ENCODE measurements around the gene TOMM20.
"Not testable (repeated sequence)": the region's sequence is repeated elsewhere in the genome, so short reads cannot be mapped to it uniquely, and the experiment has no call there.

TOMM20 gene

GRCh38 chr1:235100194-235100772 lies 28.4 kb downstream of the TOMM20 start:
- no peak for DNase-seq

DNA sequence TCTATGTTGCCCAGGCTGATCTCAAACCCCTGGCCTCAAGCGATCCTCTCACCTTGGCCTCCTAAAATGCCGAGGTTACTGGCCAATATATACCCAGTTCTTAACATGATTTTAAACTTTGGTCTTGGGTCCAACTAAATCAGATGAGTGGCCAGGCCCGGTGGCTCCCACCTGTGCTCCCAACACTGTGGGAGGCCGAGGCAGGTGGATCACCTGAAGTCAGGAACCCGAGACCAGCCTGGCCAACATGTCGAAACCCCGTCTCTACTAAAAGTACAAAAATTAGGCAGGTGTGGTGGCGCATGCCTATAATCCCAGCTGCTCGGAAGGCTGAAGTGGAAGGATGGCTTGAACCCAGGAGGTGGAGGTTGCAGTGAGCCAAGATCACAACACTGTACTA lies 29.6 kb downstream of the TOMM20 start:
- no peak for DNase-seq

- DNase-seq: no peak
Observed at GRCh38 chr1:235098547-235098946, 30.1 kb downstream of the TOMM20 start.

GRCh38 chr1:235097501-235097900 lies 31.1 kb downstream of the TOMM20 start:
- DNase-seq: not testable (repeated sequence)

DNA sequence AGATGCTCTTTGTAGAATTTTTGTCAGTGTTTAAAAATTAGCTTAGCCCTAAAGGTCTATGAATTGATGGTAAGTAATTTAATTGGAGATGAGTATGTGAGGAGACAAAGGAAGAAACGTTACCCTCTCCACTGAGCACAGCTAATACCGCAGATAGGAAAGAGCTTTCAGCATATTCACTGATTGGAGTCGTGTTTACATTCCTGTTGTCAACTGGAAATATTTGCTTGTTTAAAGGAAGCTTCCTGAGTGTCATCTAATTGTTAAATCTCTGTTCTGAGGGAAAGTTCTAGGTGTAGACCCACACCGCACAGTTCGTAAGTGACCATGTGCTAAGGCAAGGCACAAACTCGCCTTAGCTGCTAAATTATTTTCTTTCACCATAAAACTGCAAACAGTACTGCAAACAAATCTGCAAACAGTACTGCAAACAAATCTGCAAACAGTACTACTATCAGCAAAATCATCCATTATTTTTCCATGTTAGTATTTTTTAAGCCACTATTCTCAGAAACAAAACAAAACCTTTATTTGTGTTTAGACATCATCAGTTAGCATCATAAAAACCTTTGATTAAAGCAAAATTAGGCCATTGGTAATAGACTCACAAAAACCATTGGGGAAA lies 32.6 kb downstream of the TOMM20 start:
- DNase-seq: no peak

DNA sequence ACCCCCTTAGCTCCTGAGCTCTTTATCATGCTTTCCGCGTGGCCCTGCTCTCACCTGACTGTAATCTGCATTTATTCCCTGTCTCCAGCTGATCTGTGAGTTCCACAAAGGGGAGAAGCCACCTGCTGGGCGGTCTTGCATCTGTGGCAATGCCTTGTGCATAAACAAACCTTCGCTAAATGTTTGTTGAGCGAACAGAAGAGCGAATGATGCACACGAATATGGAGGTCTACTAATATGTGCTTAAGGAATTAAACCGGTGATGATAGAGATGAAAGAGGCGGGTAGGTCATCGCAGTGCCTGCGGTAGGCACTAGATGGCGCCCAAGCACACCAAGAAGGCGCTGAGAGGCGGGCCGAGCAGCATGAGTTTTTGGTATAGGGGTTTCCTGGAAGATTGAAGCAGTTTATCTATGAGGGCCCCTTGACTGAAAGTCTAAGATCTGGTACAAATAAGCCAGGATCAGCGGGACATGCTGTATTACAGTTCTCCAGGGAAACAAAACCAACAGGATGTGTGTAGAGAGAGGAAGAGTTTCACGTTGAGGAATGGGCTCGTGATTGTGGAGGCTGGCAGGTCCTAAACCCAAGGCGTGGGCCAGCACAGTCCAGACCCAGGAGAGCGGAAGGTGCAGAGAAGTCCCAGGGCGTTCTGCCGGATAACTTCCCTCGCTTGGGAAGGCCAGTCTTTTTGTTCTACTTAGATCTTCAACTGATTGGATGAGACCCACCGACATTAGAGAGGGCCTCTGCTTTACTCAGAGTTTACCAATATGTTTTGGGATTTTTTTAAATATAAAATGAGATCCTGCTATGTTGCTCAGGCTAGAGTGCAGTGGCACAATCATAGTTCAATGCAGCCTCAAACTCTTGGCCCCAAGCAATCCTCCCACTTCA lies 34.7 kb downstream of the TOMM20 start:
- DNase-seq: peak; percentile 76

- no peak for DNase-seq
Observed at GRCh38 chr1:235093013-235093695, 35.5 kb downstream of the TOMM20 start.

GRCh38 chr1:235092415-235092814 lies 36.2 kb downstream of the TOMM20 start:
- DNase-seq: not testable (repeated sequence)

- not testable (repeated sequence) for DNase-seq
Observed at GRCh38 chr1:235092045-235092406, 36.6 kb downstream of the TOMM20 start.

GRCh38 chr1:235091319-235092044 lies 37.2 kb downstream of the TOMM20 start:
- DNase-seq: not testable (repeated sequence)

GRCh38 chr1:235090406-235091069 lies 38.1 kb downstream of the TOMM20 start:
- no peak for DNase-seq

GRCh38 chr1:235088907-235089306 lies 39.7 kb downstream of the TOMM20 start:
- DNase-seq: no peak

- DNase-seq: no peak
Observed at GRCh38 chr1:235088430-235088829, 40.2 kb downstream of the TOMM20 start.

DNA sequence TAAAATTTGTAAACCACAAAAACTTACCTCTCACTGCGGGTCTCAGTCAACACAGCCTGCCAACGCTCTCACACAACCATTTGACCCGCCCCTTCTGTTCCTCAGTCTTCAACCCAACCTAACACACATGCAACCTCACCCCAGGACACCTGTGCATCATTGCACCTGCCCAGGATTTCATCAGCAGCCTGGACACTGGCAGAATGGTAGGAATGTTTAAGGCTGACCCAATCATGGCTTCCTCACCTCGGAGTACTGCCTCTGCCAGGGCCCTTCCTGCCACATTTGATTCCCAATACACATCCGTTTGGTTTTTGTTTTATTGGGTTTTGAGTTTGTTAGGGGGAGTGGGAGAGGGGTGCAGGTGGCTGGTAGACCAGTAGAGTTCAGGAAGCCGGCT lies 40.7 kb downstream of the TOMM20 start:
- DNase-seq: no peak

DNA sequence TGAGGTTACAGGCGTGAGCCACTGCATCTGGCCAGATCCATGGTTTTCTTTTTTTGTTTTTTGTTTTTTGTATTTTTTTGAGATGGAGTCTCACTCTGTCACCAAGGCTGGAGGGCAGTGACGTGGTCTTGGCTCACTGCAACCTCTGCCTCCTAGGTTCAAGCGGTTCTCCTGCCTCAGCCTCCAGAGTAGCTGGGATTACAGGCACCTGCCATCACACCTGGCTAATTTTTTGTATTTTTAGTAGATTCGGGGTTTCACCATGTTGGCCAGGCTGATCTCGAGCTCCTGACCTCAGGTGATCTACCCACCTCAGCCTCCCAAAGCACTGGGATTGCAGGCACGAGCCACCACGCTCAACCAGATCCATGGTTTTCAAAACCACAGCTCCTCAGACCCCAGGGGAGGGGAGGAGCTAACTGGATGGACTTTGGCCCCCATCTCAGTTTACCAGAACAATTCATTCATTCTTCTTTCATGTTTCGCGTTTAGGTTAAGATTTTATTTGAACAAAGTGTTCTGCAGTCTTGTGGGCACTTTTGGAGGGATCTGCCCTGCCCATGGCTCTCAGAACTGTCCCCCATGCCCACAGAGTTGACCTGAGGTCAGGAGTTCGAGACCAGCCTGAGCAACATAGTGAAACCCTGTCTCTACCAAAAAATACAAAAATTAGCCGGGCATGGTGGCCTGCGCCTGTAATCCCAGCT lies 43.1 kb downstream of the TOMM20 start:
- DNase-seq: not testable (repeated sequence)

DNA sequence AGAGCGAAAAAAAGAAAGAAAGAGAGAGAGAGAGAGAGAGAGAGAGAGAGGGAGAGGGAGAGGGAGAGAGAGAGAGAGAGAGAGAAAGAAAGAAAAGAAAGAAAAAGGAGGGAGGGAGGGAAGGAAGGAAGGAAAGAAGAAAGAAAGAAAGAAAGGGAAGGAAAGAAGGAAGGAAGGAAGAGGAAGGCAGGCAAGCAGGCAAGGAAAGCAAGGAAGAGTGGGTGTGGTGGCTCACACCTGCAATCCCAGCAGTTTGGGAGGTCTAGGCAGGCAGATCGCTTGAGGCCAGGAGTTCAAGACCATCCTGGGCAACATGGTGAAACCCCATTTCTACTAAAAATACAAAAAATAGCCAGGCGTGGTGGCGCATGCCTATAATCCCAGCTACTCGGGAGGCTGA lies 47.8 kb downstream of the TOMM20 start:
- DNase-seq: not testable (repeated sequence)

- DNase-seq: not testable (repeated sequence)
Observed at GRCh38 chr1:235080297-235080657, 48.4 kb downstream of the TOMM20 start.

- no peak for DNase-seq
Observed at GRCh38 chr1:235079443-235080296, 49.0 kb downstream of the TOMM20 start.

GRCh38 chr1:235078480-235079381 lies 49.9 kb downstream of the TOMM20 start:
- no peak for DNase-seq
